ENCODE results near the gene POU2F3. TPM values are rescaled to one million over a fixed set of nuclear protein-coding genes. Genes with fewer than 3 reads are reported as not detected.

POU2F3 gene
- total RNA-seq, 1 experiment from 2014 or later: 0.62 TPM

GRCh38 chr11:120326845-120327281 is 86.9 kb downstream of the POU2F3 start:
- H4K20me1 ChIP-seq (ENCODE audit: low read length): no peaks in the 10 kb centered on the region
- H3K27me3 ChIP-seq (ENCODE audit: low read length): no peaks in the 10 kb centered on the region
- ATAC-seq (peak; percentile 7; the same call in 1 of the 2 replicates), DNase-seq (peak; percentile 64)
- peaks cover 5% of the 10 kb centered on the region for H3F3A ChIP-seq (ENCODE audit: low read length, unreplicated experiment)
- peaks cover 37% of the 10 kb centered on the region for H3K4me1 ChIP-seq (ENCODE audit: insufficient read depth, low read length)
- peaks cover 11% of the 10 kb centered on the region for H3K79me2 ChIP-seq (ENCODE audit: low read length)
- intact Hi-C loops (cut with micrococcal nuclease): no loop called here
- no TSS peak for BruUV-seq (replicated peaks)
- TF ChIP-seq CTCF (conservative IDR thresholded peaks at IDR 0.05; ENCODE audit: low read depth, low read length) (no peak), EZH2 (IDR thresholded peaks at IDR 0.05; ENCODE audit: low read length, unreplicated experiment) (no peak), EZH2phosphoT487 (IDR thresholded peaks at IDR 0.05; ENCODE audit: borderline replicate concordance, low read length) (no peak)
- ChIA-PET POLR2A (ENCODE audit: unreplicated experiment) (no interaction called here), CTCF (no interaction called here)
- H3K27ac ChIP-seq (ENCODE audit: low read length): no peak overlapping the region
- H3K4me3 ChIP-seq (ENCODE audit: low read length): no peak overlapping the region
- no peak overlapping the region for H3K9ac ChIP-seq (ENCODE audit: low read length)
- H2AFZ ChIP-seq (ENCODE audit: low read length): no peak overlapping the region
- peaks cover 4% of the 10 kb centered on the region; the same call in 1 of the 2 replicates for H3K36me3 ChIP-seq (ENCODE audit: low read depth, low read length)
- no peaks in the 10 kb centered on the region for H3K9me3 ChIP-seq (ENCODE audit: low read length)
- peak overlapping the region; percentile 87 for H3K4me2 ChIP-seq (ENCODE audit: low read length)
- H3K9me2 ChIP-seq (replicated peaks; ENCODE audit: low read length): no peaks in the 10 kb centered on the region

- H3K4me1 ChIP-seq (ENCODE audit: insufficient read depth, low read length): peaks cover 42% of the 10 kb centered on the region
- no peak overlapping the region for H3K4me3 ChIP-seq (ENCODE audit: low read length)
- H4K20me1 ChIP-seq (ENCODE audit: low read length): no peaks in the 10 kb centered on the region
- H2AFZ ChIP-seq (ENCODE audit: low read length): no peak overlapping the region
- intact Hi-C loops (cut with micrococcal nuclease): no loop called here
- no TSS peak for BruUV-seq (replicated peaks)
- no peaks in the 10 kb centered on the region for H3K9me2 ChIP-seq (replicated peaks; ENCODE audit: low read length)
- peaks cover 5% of the 10 kb centered on the region for H3F3A ChIP-seq (ENCODE audit: low read length, unreplicated experiment)
- peak overlapping the region; percentile 87 for H3K4me2 ChIP-seq (ENCODE audit: low read length)
- H3K79me2 ChIP-seq (ENCODE audit: low read length): peaks cover 11% of the 10 kb centered on the region
- no peaks in the 10 kb centered on the region for H3K9me3 ChIP-seq (ENCODE audit: low read length)
- H3K27ac ChIP-seq (ENCODE audit: low read length): no peak overlapping the region
- TF ChIP-seq EZH2 (IDR thresholded peaks at IDR 0.05; ENCODE audit: low read length, unreplicated experiment) (no peak), CTCF (conservative IDR thresholded peaks at IDR 0.05; ENCODE audit: low read depth, low read length) (no peak), EZH2phosphoT487 (IDR thresholded peaks at IDR 0.05; ENCODE audit: borderline replicate concordance, low read length) (no peak)
- POLR2A ChIA-PET (ENCODE audit: unreplicated experiment): no interaction called here
- no peak overlapping the region for H3K9ac ChIP-seq (ENCODE audit: low read length)
- CTCF ChIA-PET: no interaction called here
- no peaks in the 10 kb centered on the region for H3K27me3 ChIP-seq (ENCODE audit: low read length)
- DNase-seq (no peak), ATAC-seq (no peak)
- peaks cover 4% of the 10 kb centered on the region; the same call in 1 of the 2 replicates for H3K36me3 ChIP-seq (ENCODE audit: low read depth, low read length)
These were observed 87.4 kb downstream of the POU2F3 start for GRCh38 chr11:120327311-120327710.

- ChIA-PET POLR2A (ENCODE audit: unreplicated experiment) (no interaction called here), CTCF (no interaction called here)
- TF ChIP-seq CTCF (conservative IDR thresholded peaks at IDR 0.05; ENCODE audit: low read depth, low read length) (no peak), EZH2 (IDR thresholded peaks at IDR 0.05; ENCODE audit: low read length, unreplicated experiment) (no peak), EZH2phosphoT487 (IDR thresholded peaks at IDR 0.05; ENCODE audit: borderline replicate concordance, low read length) (no peak)
- peaks cover 11% of the 10 kb centered on the region for H3K79me2 ChIP-seq (ENCODE audit: low read length)
- no peak overlapping the region for H3K9ac ChIP-seq (ENCODE audit: low read length)
- ATAC-seq (no peak), DNase-seq (no peak)
- H3K4me2 ChIP-seq (ENCODE audit: low read length): no peak overlapping the region
- peaks cover 5% of the 10 kb centered on the region for H3F3A ChIP-seq (ENCODE audit: low read length, unreplicated experiment)
- H3K36me3 ChIP-seq (ENCODE audit: low read depth, low read length): peaks cover 4% of the 10 kb centered on the region; the same call in 1 of the 2 replicates
- no peaks in the 10 kb centered on the region for H3K9me2 ChIP-seq (replicated peaks; ENCODE audit: low read length)
- no peaks in the 10 kb centered on the region for H3K27me3 ChIP-seq (ENCODE audit: low read length)
- H2AFZ ChIP-seq (ENCODE audit: low read length): no peak overlapping the region
- no peak overlapping the region for H3K4me3 ChIP-seq (ENCODE audit: low read length)
- H3K9me3 ChIP-seq (ENCODE audit: low read length): no peaks in the 10 kb centered on the region
- intact Hi-C loops (cut with micrococcal nuclease): no loop called here
- H4K20me1 ChIP-seq (ENCODE audit: low read length): no peaks in the 10 kb centered on the region
- H3K4me1 ChIP-seq (ENCODE audit: insufficient read depth, low read length): peaks cover 52% of the 10 kb centered on the region
- no TSS peak for BruUV-seq (replicated peaks)
- no peak overlapping the region for H3K27ac ChIP-seq (ENCODE audit: low read length)
These were observed 89.6 kb downstream of the POU2F3 start for GRCh38 chr11:120329556-120329955.
